GM21526 (cell line): ENCODE data around the gene STPG1.

ENCODE experiments used
- ATAC-seq: cut with Tn5 transposase; IDR thresholded peaks from one replicate; pipeline ENCODE4 v1.9.1; 2021; ENCODE audit warnings: moderate library complexity; ENCODE audit not compliant: unreplicated experiment, low FRiP score

The STPG1 gene

DNA sequence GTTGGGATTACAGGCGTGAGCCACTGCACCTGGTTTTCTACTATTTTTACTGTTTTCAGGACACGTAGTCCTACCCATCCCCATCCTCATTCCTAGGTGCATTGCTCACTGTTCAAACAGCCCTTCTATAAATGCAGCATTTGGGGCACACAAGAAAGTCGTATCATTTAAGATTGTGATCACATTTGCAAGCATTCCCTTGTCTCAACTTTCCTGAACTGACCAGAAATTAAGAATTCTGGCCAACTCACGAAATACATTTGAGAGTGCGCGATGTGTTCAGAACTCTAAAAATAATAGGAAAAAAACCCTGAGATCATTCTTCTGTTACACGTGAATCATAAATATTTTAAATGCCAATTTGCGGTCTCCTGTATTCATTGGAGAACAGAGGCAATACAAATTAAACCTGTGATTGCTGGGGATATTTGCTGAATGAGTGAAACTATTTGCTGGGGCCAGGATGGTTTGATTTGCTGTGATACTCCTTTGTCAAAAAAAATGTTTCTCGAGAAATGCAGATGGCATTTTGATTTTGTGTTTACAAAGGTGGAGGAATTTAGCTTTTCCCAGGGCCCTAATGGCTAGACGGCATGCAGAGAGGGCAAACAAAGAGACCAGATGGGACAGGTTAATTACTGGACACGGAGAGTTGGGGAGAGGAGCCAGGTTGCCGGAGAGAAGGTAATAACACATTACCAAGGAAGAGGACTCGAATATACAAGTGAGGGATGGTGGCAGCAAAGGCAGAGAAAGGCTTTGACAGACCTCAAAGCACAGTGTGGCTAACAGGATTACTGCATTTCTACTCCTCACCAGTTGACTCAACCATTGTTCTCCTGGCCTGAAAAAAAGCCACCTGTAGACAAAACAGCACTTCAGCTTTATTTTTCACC, 38.4 kb downstream of the STPG1 start:
- ATAC-seq = no peak

GRCh38 chr1:24373710-24374109, 39.9 kb downstream of the STPG1 start:
- ATAC-seq = no peak

GRCh38 chr1:24373044-24373443, 40.5 kb downstream of the STPG1 start:
- ATAC-seq = no peak

DNA sequence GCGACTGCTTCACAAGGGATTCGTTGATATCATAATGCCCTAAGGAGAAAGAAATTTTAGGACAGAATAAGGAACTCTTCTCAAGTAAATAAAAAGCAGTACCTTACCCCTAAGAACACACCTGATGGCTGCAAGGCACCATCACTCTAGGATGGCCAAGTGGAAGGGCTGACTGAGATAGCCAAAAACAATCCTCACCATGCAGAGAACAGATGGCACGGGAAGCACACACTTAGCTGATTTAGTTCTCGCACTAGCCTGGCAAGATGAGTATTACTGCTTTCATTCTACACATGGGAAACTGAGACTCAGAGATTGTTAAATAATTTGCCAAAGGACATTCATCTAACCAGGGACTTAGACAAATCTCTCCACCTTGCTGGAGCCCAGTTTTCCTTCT, 43.8 kb downstream of the STPG1 start:
- ATAC-seq = no peak

DNA sequence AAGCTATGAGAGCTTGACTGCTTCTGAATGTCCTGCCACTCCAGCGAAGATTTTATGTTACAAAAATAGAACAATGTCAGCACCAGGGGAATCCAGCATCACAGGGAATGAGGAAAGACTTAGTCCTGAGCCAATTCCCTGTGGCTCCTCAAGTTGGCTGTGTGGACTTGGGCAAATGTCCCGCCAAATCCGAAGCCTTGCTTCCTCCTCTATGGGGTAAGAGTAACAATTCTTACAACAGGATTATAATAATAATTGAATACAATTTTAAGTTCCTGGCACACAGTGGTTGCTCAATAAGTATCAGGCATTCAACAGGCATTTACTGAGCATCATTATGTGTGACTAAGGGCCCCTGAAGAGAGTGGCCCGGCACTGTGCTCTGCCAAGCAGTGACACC, 44.4 kb downstream of the STPG1 start:
- ATAC-seq = no peak

- ATAC-seq = no peak
Measured at GRCh38 chr1:24366707-24367106, 46.9 kb downstream of the STPG1 start.

DNA sequence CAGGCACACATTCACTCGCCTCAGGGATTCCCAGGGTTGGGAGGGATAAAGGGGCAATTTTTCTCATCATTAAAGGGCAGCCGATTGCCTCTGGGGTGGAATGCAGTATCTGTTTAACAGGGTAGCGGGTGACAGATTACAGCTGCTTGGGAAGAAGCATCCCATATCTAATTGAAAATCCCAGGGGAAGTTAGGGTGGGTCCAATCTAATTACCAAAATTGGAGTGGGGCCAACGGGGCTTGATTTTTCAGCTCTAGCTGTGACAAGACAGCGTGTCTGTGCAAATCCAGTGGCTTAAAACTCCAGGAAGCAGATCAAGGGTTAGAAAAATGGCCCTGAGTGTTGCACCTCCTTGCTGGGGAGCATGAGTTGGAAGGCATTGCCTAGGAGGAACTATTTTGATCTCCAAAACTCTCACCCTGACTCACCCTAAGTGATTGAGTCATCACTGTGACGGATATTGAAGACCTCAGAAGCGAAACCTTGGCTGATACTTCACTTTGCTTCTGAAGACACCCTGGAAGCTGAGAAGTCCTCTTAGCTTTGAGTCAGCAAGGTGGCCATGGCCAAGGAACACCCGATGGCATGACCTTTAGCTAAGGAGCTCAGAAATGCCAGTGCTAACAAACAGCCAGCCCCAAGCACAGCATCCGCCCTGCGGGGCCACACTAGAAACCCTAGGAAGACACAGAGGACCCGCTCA, 48.5 kb downstream of the STPG1 start:
- no peak for ATAC-seq

GRCh38 chr1:24364605-24364974, 49.0 kb downstream of the STPG1 start:
- ATAC-seq = no peak

DNA sequence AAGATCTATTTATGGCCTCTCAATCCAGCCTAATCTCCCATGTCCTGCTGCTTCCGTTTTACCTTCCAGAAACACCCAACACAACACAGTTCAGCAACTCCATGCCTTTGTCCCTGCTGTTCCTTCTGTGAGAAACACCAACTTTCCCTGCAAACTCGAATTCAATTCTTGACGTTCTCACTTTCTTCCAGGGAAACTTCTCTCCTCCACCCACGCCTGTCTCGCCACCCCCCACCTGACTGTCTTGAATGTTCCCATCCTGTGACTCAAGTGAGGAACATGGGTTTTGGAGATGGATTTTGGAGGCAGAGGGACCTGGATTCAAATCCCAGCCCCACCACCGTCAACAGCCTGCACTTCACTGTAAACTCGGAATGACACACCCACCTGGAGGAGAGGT, 49.6 kb downstream of the STPG1 start:
- ATAC-seq = no peak

DNA sequence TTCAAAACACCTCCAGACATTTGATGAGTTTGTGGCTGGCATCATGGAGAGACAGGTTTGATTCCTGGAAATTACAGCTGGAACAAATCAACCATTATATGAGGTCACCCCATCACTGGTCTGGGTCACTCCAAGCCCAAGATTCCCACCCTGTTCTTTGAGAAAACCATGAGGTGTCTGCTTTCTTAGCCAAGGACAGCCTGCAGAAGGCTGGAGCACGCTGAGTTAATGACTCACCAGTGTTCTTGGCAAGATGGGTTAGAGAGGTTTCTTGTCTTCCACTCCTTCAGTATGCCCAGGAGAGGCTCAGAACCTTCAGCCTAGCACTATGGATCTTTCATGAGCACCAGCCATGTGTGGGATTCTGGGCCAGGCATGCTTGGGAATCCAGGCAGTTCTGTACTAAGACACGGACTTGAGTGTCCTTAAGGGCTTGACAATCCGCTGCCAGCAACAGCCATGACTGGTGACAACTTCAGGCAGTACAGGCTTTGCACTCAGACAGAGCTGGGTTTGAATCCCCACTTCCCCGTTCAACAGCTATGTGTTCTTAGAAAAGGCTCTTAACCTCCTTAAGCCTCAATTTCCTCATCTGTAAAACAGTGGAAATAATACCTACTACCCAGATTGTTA, 50.5 kb downstream of the STPG1 start:
- no peak for ATAC-seq

GRCh38 chr1:24362396-24362795, 51.2 kb downstream of the STPG1 start:
- no peak for ATAC-seq

- no peak for ATAC-seq
Measured at GRCh38 chr1:24361811-24362210, 51.8 kb downstream of the STPG1 start.

GRCh38 chr1:24360681-24361080, 52.9 kb downstream of the STPG1 start:
- ATAC-seq = no peak

GRCh38 chr1:24357038-24357437, 56.5 kb downstream of the STPG1 start:
- ATAC-seq = no peak

DNA sequence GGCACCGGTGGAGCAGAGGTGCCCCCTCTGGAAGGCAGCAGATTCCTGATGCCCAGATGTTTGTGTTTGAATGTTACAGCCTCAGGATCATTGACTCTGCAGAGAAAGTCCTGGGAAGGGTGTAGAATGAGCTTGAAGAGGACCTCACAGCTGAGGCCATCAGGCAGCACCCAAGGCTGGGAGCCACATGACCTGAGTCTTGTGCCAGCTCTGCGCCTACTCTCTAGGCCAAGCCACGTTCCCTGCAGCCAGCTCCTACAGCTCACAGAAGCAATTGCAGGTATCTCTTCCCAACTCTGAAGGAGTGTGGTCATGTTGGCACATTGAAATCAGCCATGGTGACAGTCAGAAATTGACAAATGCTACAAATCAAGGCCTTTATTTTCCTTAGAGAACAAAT, 58.1 kb downstream of the STPG1 start:
- no peak for ATAC-seq

- ATAC-seq = no peak
Measured at GRCh38 chr1:24353292-24353891, 60.2 kb downstream of the STPG1 start.

DNA sequence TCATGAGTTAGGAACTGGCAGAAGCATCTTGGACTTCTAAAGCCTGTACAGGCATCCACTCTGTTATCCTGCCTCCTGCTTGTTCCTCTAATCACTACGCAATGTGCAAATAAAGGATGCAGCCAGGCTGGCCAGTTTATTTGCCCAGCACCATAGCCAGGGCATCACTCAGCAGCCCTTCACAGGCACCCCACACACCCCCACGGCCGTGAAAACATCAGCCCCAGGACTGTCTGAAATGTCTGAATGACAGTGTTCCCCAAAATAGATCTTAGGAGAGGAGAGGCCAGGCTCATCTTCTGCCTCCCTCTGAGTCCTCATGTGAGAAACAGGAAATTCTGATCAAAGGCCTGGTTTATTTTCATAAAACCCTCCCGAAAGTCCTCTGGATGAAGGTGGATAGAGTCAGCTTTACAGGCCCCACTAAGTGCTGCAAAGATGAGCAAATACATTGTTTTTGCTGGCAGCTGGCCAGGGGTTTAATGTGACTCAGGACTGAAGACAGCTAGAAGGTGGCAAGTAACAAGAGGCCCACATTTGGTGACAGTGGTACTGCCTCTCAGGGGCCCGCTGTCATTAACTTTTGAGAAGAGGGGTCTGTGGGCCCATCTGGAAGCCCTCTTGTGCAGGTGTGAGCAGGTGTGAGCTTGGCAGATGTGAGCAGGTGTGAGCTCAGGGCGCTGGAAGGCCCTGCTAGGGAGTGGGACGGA, 61.5 kb downstream of the STPG1 start:
- no peak for ATAC-seq

- ATAC-seq = no peak
Measured at GRCh38 chr1:24351247-24351646, 62.3 kb downstream of the STPG1 start.

DNA sequence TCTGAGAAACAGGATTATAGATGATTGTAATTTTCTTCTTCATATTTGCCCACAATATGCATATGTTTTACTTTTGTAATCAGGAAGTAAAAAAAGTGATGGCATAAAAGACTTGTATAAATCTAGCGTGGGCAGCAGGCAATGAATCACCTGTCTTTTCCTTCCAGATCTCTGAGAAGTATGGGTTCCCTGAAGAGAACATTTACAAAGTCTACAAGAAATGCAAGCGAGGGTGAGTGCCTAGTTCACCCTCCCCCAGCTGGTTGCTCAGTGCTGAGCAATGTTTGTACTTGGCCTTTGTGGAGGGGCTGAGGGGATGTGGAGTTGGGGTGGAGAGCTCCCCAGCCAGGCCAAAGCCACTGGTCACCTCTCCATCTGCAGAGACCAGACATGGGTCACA, 63.7 kb downstream of the STPG1 start:
- no peak for ATAC-seq

- ATAC-seq = no peak
Measured at GRCh38 chr1:24348196-24348595, 65.4 kb downstream of the STPG1 start.
